PC-9 (cell line): ENCODE data around the gene NCAM2. TPM values are rescaled to one million over a fixed set of nuclear protein-coding genes. Genes with fewer than 3 reads are reported as not detected.

Experiments used
- BruUV-seq: library from RNA; stranded (reverse); fragments of 400-500 nt; replicated peaks from 2 replicates; lab custom pipeline; 2021; lab: Mats Ljungman, UMichigan
- CTCF ChIA-PET: fragments of 300-600 bp; sonication (Branson Sonifier 250); formaldehyde crosslinking; loops from one replicate; lab custom pipeline; 2022; ENCODE audit warnings: antibody characterized with exemption; lab: Charles Lee
- POLR2A ChIA-PET: fragments of 300-600 bp; sonication (Branson Sonifier 250); formaldehyde crosslinking; loops from one replicate; lab custom pipeline; 2022; ENCODE audit warnings: antibody characterized with exemption; ENCODE audit not compliant: unreplicated experiment; lab: Charles Lee
- DNase-seq, 2 experiments: peaks; one replicate each; pipeline versions ENCODE4 v3.0.0 to v3.0.0-alpha.2; 2015 to 2022; ENCODE audit warnings: mixed read lengths in 1 of 2
- H2AFZ ChIP-seq: fragments of 200-600 bp; sonication (generic); 2 replicates; pipeline ENCODE4 v1.8.1; 2017; ENCODE audit warnings: antibody characterized with exemption
- H3F3A ChIP-seq: fragments of 200-600 bp; sonication (generic); 2 replicates; pipeline ENCODE4 v1.8.1; 2017; ENCODE audit warnings: antibody characterized with exemption, mild to moderate bottlenecking, low read depth; ENCODE audit not compliant: insufficient read depth
- H3K27ac ChIP-seq: fragments of 200-600 bp; sonication (generic); 2 replicates; pipeline ENCODE4 v1.6.1; 2016; ENCODE audit warnings: mixed run types
- H3K27me3 ChIP-seq: fragments of 200-600 bp; sonication (generic); 2 replicates; pipeline ENCODE4 v1.6.1; 2016; ENCODE audit warnings: low read depth, mixed run types; ENCODE audit not compliant: insufficient read depth
- H3K36me3 ChIP-seq: fragments of 200-600 bp; sonication (generic); 2 replicates; pipeline ENCODE4 v1.6.1; 2016; ENCODE audit warnings: low read depth, mixed run types
- H3K4me1 ChIP-seq: fragments of 200-600 bp; sonication (generic); replicated peaks from 2 replicates; pipeline ENCODE4 v1.6.1; 2016; ENCODE audit warnings: mixed run types; ENCODE audit not compliant: insufficient read depth
- H3K4me2 ChIP-seq: fragments of 200-600 bp; sonication (generic); 2 replicates; pipeline ENCODE4 v1.6.1; 2017; ENCODE audit warnings: mixed run types
- H3K4me3 ChIP-seq: fragments of 200-600 bp; sonication (generic); 2 replicates; pipeline ENCODE4 v1.6.1; 2016; ENCODE audit warnings: mixed run types
- H3K79me2 ChIP-seq: fragments of 200-600 bp; sonication (generic); 2 replicates; pipeline ENCODE4 v1.6.1; 2017; ENCODE audit warnings: low read depth, mixed run types
- H3K9me2 ChIP-seq: fragments of 200-600 bp; sonication (generic); 2 replicates; pipeline ENCODE4 v1.8.1; 2017; ENCODE audit warnings: mild to moderate bottlenecking; ENCODE audit not compliant: insufficient read depth
- H3K9me3 ChIP-seq: fragments of 200-600 bp; sonication (generic); 2 replicates; pipeline ENCODE4 v1.8.1; 2016; ENCODE audit warnings: low read depth; ENCODE audit not compliant: insufficient read depth
- H4K20me1 ChIP-seq: fragments of 200-600 bp; sonication (generic); 2 replicates; pipeline ENCODE4 v1.8.1; 2017; ENCODE audit not compliant: insufficient read depth
- EZH2 ChIP-seq: fragments of 200-600 bp; sonication (generic); IDR thresholded peaks from 2 replicates; pipeline ENCODE4 v1.8.0; 2017; ENCODE audit warnings: antibody characterized with exemption, low read depth
- intact Hi-C: fragments of 100-400 bp; cut with micrococcal nuclease; formaldehyde crosslinking; loops from one replicate; pipeline ENCODE4 v1.10.0; 2022; ENCODE audit not compliant: unreplicated experiment
- total RNA-seq: library from RNA; stranded (reverse); gene quantifications from 2 replicates; pipeline ENCODE4 v1.2.3, GENCODE V29; 2021
- TF ChIP-seq, protein P1 (sequence below): fragments of 200-600 bp; sonication (generic); conservative IDR thresholded peaks from 2 replicates; pipeline ENCODE4 v1.6.1; 2017; ENCODE audit warnings: mixed run types, antibody characterized with exemption, mild to moderate bottlenecking, moderate library complexity

Gene NCAM2
- total RNA-seq, 1 experiment from 2014 or later, result not detected

GRCh38 chr21:21406921-21407320 is 408.7 kb downstream of the NCAM2 start:
- CTCF ChIA-PET, result no interaction called here
- Histone ChIP-seq H3K79me2 (no peaks in the 10 kb centered on the region), H3K4me1 (no peaks in the 10 kb centered on the region)

GRCh38 chr21:21412096-21412495 is 413.9 kb downstream of the NCAM2 start:
- Histone ChIP-seq H3K4me3 (no peak overlapping the region), H3K9me2 (no peaks in the 10 kb centered on the region), H4K20me1 (no peaks in the 10 kb centered on the region), H3K4me2 (no peak overlapping the region), H3K79me2 (no peaks in the 10 kb centered on the region), H3K36me3 (no peaks in the 10 kb centered on the region), H2AFZ (no peak overlapping the region), H3K27ac (no peak overlapping the region), H3K4me1 (no peaks in the 10 kb centered on the region), H3K27me3 (no peaks in the 10 kb centered on the region), H3K9me3 (no peaks in the 10 kb centered on the region), H3F3A (no peaks in the 10 kb centered on the region)
- BruUV-seq, result no TSS peak
- intact Hi-C loops, result no loop called here
- no peak for DNase-seq
- CTCF ChIA-PET, result no interaction called here
- TF ChIP-seq EZH2, result no peak
- TF ChIP-seq, protein P1, sequence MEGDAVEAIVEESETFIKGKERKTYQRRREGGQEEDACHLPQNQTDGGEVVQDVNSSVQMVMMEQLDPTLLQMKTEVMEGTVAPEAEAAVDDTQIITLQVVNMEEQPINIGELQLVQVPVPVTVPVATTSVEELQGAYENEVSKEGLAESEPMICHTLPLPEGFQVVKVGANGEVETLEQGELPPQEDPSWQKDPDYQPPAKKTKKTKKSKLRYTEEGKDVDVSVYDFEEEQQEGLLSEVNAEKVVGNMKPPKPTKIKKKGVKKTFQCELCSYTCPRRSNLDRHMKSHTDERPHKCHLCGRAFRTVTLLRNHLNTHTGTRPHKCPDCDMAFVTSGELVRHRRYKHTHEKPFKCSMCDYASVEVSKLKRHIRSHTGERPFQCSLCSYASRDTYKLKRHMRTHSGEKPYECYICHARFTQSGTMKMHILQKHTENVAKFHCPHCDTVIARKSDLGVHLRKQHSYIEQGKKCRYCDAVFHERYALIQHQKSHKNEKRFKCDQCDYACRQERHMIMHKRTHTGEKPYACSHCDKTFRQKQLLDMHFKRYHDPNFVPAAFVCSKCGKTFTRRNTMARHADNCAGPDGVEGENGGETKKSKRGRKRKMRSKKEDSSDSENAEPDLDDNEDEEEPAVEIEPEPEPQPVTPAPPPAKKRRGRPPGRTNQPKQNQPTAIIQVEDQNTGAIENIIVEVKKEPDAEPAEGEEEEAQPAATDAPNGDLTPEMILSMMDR, result no peak
- POLR2A ChIA-PET, result no interaction called here

More at GRCh38 chr21:21406921-21407320, 408.7 kb downstream of the NCAM2 start:
- BruUV-seq, result no TSS peak
- POLR2A ChIA-PET, result no interaction called here
- Histone ChIP-seq H3K27ac (no peak overlapping the region), H3K4me3 (no peak overlapping the region), H3K36me3 (no peaks in the 10 kb centered on the region), H3K9me3 (no peaks in the 10 kb centered on the region), H3K27me3 (no peaks in the 10 kb centered on the region), H2AFZ (no peak overlapping the region), H3F3A (no peaks in the 10 kb centered on the region), H4K20me1 (no peaks in the 10 kb centered on the region), H3K4me2 (no peak overlapping the region), H3K9me2 (no peaks in the 10 kb centered on the region)
- intact Hi-C loops, result no loop called here
- TF ChIP-seq, protein P1, result no peak
- DNase-seq, result no peak

- H4K20me1 ChIP-seq, result no peaks in the 10 kb centered on the region
- intact Hi-C loops, result no loop called here
- no TSS peak for BruUV-seq
Observed at GRCh38 chr21:21415741-21416140, 417.5 kb downstream of the NCAM2 start.

More at GRCh38 chr21:21415741-21416140, 417.5 kb downstream of the NCAM2 start:
- Histone ChIP-seq H3K4me3 (no peak overlapping the region), H3K4me2 (no peak overlapping the region), H3F3A (no peaks in the 10 kb centered on the region), H3K4me1 (no peaks in the 10 kb centered on the region), H2AFZ (no peak overlapping the region), H3K9me3 (no peaks in the 10 kb centered on the region), H3K79me2 (no peaks in the 10 kb centered on the region), H3K27ac (no peak overlapping the region), H3K9me2 (no peaks in the 10 kb centered on the region), H3K27me3 (no peaks in the 10 kb centered on the region), H3K36me3 (no peaks in the 10 kb centered on the region)
- DNase-seq, result no peak
- ChIA-PET CTCF (no interaction called here), POLR2A (no interaction called here)
- no peak for TF ChIP-seq EZH2
- TF ChIP-seq, protein P1, result no peak
